ENCODE measurements around the gene LPP.

Gene LPP

GRCh38 chr3:188581365-188581764, 427.4 kb downstream of the LPP start:
- CTCF ChIA-PET: no interaction called here
- POLR2A ChIA-PET: no interaction called here
- TF ChIP-seq, protein P1, sequence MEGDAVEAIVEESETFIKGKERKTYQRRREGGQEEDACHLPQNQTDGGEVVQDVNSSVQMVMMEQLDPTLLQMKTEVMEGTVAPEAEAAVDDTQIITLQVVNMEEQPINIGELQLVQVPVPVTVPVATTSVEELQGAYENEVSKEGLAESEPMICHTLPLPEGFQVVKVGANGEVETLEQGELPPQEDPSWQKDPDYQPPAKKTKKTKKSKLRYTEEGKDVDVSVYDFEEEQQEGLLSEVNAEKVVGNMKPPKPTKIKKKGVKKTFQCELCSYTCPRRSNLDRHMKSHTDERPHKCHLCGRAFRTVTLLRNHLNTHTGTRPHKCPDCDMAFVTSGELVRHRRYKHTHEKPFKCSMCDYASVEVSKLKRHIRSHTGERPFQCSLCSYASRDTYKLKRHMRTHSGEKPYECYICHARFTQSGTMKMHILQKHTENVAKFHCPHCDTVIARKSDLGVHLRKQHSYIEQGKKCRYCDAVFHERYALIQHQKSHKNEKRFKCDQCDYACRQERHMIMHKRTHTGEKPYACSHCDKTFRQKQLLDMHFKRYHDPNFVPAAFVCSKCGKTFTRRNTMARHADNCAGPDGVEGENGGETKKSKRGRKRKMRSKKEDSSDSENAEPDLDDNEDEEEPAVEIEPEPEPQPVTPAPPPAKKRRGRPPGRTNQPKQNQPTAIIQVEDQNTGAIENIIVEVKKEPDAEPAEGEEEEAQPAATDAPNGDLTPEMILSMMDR (IDR thresholded peaks at IDR 0.05; ENCODE audit: control extremely low read depth, extremely low read depth, low read depth, missing control alignments): no peak
- DNase-seq (ENCODE audit: extremely low spot score): no peak

DNA sequence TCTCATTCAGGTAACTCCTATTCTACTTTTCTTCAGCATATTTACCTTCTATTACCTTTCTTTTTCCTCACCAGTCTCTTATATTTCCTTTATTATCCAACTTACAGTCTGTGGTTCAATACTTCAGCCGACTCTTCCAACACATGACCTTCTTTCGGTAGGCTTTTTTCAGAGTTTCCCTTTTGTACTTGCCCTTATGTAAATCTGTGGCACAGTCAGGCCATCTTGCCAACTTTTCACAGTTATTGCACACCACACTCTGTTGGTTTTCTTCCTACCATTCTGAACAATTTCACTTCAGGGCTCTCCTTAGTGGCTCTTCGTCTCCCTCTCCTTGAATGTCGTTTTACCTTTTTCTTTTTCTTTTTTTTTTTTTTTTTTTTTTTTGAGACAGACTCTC, 427.8 kb downstream of the LPP start:
- POLR2A ChIA-PET: no interaction called here
- DNase-seq (ENCODE audit: extremely low spot score): no peak
- TF ChIP-seq, protein P1 (IDR thresholded peaks at IDR 0.05; ENCODE audit: control extremely low read depth, extremely low read depth, low read depth, missing control alignments): no peak
- CTCF ChIA-PET: no interaction called here

GRCh38 chr3:188583341-188584161, 429.6 kb downstream of the LPP start:
- TF ChIP-seq, protein P1 (IDR thresholded peaks at IDR 0.05; ENCODE audit: control extremely low read depth, extremely low read depth, low read depth, missing control alignments): no peak
- POLR2A ChIA-PET: interaction anchor here (0.6 kb wide), 1 partner anchor 1099 kb away, joined by 5 read pairs; no protein-coding TSS in a partner anchor
- CTCF ChIA-PET: interaction anchor here (1.0 to 1.6 kb wide), 4 partner anchors 12 to 844 kb away, joined by 3 to 4 read pairs (median 3); no protein-coding TSS in a partner anchor
- no peak for DNase-seq (ENCODE audit: extremely low spot score)

DNA sequence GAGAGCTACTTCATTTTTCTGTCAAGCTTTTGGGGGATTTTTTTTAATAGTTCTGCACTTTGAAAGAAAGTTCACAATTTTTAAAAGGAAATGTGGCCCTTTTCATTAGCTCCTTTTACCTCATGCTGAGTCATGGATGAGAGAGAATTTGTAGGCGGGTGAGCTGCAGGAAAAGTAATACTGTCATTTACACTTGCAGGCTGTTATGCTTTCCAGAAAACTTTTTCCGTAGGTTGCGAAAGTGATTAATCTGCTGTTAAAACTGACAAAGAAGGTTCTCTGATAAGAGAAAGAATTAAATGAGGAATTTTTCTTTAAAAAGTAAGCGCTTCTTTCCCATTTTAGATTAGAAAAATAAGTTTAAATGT, 430.2 kb downstream of the LPP start:
- ChIA-PET CTCF (interaction anchor here (1.0 to 1.6 kb wide), 4 partner anchors 11 to 844 kb away, joined by 3 to 4 read pairs (median 3); no protein-coding TSS in a partner anchor), POLR2A (no interaction called here)
- TF ChIP-seq, protein P1 (IDR thresholded peaks at IDR 0.05; ENCODE audit: control extremely low read depth, extremely low read depth, low read depth, missing control alignments): no peak
- DNase-seq (ENCODE audit: extremely low spot score): no peak

DNA sequence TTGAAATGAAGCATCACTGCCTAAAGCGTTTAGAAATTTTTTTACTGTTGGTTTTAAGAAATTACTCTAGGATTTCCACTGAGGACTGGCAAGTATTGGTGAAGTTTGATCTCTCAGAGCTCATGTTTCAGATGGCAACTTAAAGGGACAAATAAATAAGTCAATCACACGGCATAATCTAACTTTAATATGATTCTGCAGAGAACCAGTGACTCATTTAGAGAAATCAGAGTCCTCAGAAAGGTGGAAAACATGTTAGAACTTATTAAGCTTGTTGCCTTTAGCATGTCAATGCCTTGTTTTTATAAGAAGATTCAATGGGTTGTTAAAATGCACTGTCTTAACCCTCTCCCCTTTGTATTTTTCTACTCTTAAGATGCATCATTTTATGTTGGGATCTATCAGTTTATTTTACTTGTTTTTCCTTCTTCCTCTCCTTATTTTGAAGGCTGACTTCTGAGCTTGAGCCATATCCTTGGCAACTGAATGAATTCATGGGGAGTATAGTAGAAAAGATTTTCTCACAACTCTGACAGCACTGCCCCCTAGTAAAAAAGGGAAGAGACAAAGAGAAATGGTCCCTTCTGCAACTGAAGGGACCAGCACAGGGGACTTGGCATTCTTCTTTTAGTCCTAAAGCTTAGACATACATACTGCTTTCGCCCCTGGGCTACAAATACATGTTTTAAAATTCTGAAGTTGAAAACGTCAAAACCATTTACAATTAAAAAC, 431.2 kb downstream of the LPP start:
- TF ChIP-seq, protein P1 (IDR thresholded peaks at IDR 0.05; ENCODE audit: control extremely low read depth, extremely low read depth, low read depth, missing control alignments): no peak
- CTCF ChIA-PET: interaction anchor here (1.5 kb wide), 1 partner anchor 303 kb away, joined by 3 read pairs; no protein-coding TSS in a partner anchor
- POLR2A ChIA-PET: no interaction called here
- no peak for DNase-seq (ENCODE audit: extremely low spot score)

DNA sequence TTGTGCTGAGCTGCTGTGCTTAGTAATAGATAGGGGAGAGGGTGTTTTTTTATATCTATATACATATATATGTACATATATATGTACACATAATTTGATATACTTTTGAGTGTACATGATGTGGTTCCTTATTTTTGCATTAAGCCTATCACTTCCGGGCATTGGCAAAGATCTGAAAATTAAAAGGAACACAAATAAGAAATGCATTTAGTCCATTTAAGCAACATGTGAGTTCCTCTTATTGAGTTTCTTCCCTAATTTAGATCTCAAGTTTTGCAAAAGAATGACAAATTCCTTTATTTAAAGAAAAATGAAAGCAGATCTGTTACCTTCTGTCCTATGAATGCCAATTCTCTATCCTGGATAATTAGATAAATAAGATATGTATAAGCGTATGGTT, 435.1 kb downstream of the LPP start:
- ChIA-PET POLR2A (no interaction called here), CTCF (no interaction called here)
- TF ChIP-seq, protein P1 (IDR thresholded peaks at IDR 0.05; ENCODE audit: control extremely low read depth, extremely low read depth, low read depth, missing control alignments): no peak
- no peak for DNase-seq (ENCODE audit: extremely low spot score)
